ENCODE results near the gene ASXL2.
"Not testable (repeated sequence)": the region's sequence is repeated elsewhere in the genome, so short reads cannot be mapped to it uniquely, and the experiment has no call there.

The ASXL2 gene

GRCh38 chr2:25835906-25836305 is 42.4 kb downstream of the ASXL2 start:
- peaks cover 13% of the 10 kb centered on the region for H3K4me1 ChIP-seq
- no peaks in the 10 kb centered on the region for H3K9me3 ChIP-seq
- in situ Hi-C loops (cut with MboI; ENCODE audit: low sequenced_read_pairs), result no loop called here
- H3K27me3 ChIP-seq (ENCODE audit: low read depth), result no peaks in the 10 kb centered on the region
- peak; percentile 32 to 72 for DNase-seq (ENCODE audit: low spot score in 2 of 2)
- no peak overlapping the region for H3K4me3 ChIP-seq
- peaks cover 14% of the 10 kb centered on the region; the same call in 1 of the 2 replicates for H3K36me3 ChIP-seq (replicated peaks)

GRCh38 chr2:25833566-25833965 is 44.7 kb downstream of the ASXL2 start:
- Histone ChIP-seq H3K4me3 (no peak overlapping the region), H3K4me1 (peaks cover 13% of the 10 kb centered on the region), H3K27me3 (ENCODE audit: low read depth) (no peaks in the 10 kb centered on the region), H3K9me3 (no peaks in the 10 kb centered on the region), H3K36me3 (replicated peaks) (peaks cover 7% of the 10 kb centered on the region; the same call in 1 of the 2 replicates)
- in situ Hi-C loops (cut with MboI; ENCODE audit: low sequenced_read_pairs), result no loop called here
- DNase-seq (ENCODE audit: low spot score in 2 of 2), result no peak

- H3K36me3 ChIP-seq (replicated peaks), result peaks cover 4% of the 10 kb centered on the region; the same call in 1 of the 2 replicates
- no peaks in the 10 kb centered on the region for H3K9me3 ChIP-seq
- peaks cover 13% of the 10 kb centered on the region for H3K4me1 ChIP-seq
- no peak for DNase-seq (ENCODE audit: low spot score in 2 of 2)
- no peak overlapping the region for H3K4me3 ChIP-seq
- in situ Hi-C loops (cut with MboI; ENCODE audit: low sequenced_read_pairs), result no loop called here
- H3K27me3 ChIP-seq (ENCODE audit: low read depth), result no peaks in the 10 kb centered on the region
Measured at GRCh38 chr2:25832897-25833296, 45.4 kb downstream of the ASXL2 start.

- no peak for DNase-seq (ENCODE audit: low spot score in 2 of 2)
- in situ Hi-C loops (cut with MboI; ENCODE audit: low sequenced_read_pairs), result no loop called here
- no peaks in the 10 kb centered on the region for H3K27me3 ChIP-seq (ENCODE audit: low read depth)
- peaks cover 13% of the 10 kb centered on the region for H3K4me1 ChIP-seq
- H3K36me3 ChIP-seq (replicated peaks), result peaks cover 4% of the 10 kb centered on the region; the same call in 1 of the 2 replicates
- no peaks in the 10 kb centered on the region for H3K9me3 ChIP-seq
- H3K4me3 ChIP-seq, result no peak overlapping the region
Measured at GRCh38 chr2:25831746-25832449, 46.4 kb downstream of the ASXL2 start.

- Histone ChIP-seq H3K36me3 (replicated peaks) (peaks cover 4% of the 10 kb centered on the region; the same call in 1 of the 2 replicates), H3K9me3 (no peaks in the 10 kb centered on the region), H3K4me1 (peaks cover 17% of the 10 kb centered on the region), H3K4me3 (no peak overlapping the region), H3K27me3 (ENCODE audit: low read depth) (no peaks in the 10 kb centered on the region)
- no peak for DNase-seq (ENCODE audit: low spot score in 2 of 2)
- in situ Hi-C loops (cut with MboI; ENCODE audit: low sequenced_read_pairs), result no loop called here
Measured at GRCh38 chr2:25829828-25830227, 48.5 kb downstream of the ASXL2 start.

- no peaks in the 10 kb centered on the region for H3K27me3 ChIP-seq (ENCODE audit: low read depth)
- H3K9me3 ChIP-seq, result no peaks in the 10 kb centered on the region
- H3K4me1 ChIP-seq, result peaks cover 22% of the 10 kb centered on the region
- DNase-seq (ENCODE audit: low spot score in 2 of 2), result no peak
- in situ Hi-C loops (cut with MboI; ENCODE audit: low sequenced_read_pairs), result no loop called here
- peaks cover 4% of the 10 kb centered on the region; the same call in 1 of the 2 replicates for H3K36me3 ChIP-seq (replicated peaks)
- H3K4me3 ChIP-seq, result no peak overlapping the region
Measured at GRCh38 chr2:25829377-25829704, 48.9 kb downstream of the ASXL2 start.

GRCh38 chr2:25828532-25829376 is 49.5 kb downstream of the ASXL2 start:
- H3K27me3 ChIP-seq (ENCODE audit: low read depth); H3K36me3 ChIP-seq (replicated peaks); DNase-seq (ENCODE audit: low spot score in 2 of 2); H3K9me3 ChIP-seq; in situ Hi-C loops (cut with MboI; ENCODE audit: low sequenced_read_pairs); H3K4me3 ChIP-seq: not testable (repeated sequence)
- peaks cover 27% of the 10 kb centered on the region for H3K4me1 ChIP-seq

GRCh38 chr2:25825238-25825637 is 53.0 kb downstream of the ASXL2 start:
- H3K36me3 ChIP-seq (replicated peaks), result no peaks in the 10 kb centered on the region
- H3K4me1 ChIP-seq, result peaks cover 27% of the 10 kb centered on the region
- no peaks in the 10 kb centered on the region for H3K27me3 ChIP-seq (ENCODE audit: low read depth)
- in situ Hi-C loops (cut with MboI; ENCODE audit: low sequenced_read_pairs), result no loop called here
- no peaks in the 10 kb centered on the region for H3K9me3 ChIP-seq
- DNase-seq (ENCODE audit: low spot score in 2 of 2), result no peak
- no peak overlapping the region for H3K4me3 ChIP-seq

GRCh38 chr2:25824718-25825117 is 53.6 kb downstream of the ASXL2 start:
- no peak overlapping the region for H3K4me3 ChIP-seq
- H3K9me3 ChIP-seq, result no peaks in the 10 kb centered on the region
- H3K27me3 ChIP-seq (ENCODE audit: low read depth), result no peaks in the 10 kb centered on the region
- in situ Hi-C loops (cut with MboI; ENCODE audit: low sequenced_read_pairs), result no loop called here
- peak in 1 of 2 experiments; percentile 56 for DNase-seq (ENCODE audit: low spot score in 2 of 2)
- H3K4me1 ChIP-seq, result peaks cover 27% of the 10 kb centered on the region
- no peaks in the 10 kb centered on the region for H3K36me3 ChIP-seq (replicated peaks)

GRCh38 chr2:25824216-25824615 is 54.1 kb downstream of the ASXL2 start:
- Histone ChIP-seq H3K27me3 (ENCODE audit: low read depth) (no peaks in the 10 kb centered on the region), H3K36me3 (replicated peaks) (no peaks in the 10 kb centered on the region), H3K4me1 (peaks cover 27% of the 10 kb centered on the region), H3K4me3 (no peak overlapping the region), H3K9me3 (no peaks in the 10 kb centered on the region)
- in situ Hi-C loops (cut with MboI; ENCODE audit: low sequenced_read_pairs), result no loop called here
- DNase-seq (ENCODE audit: low spot score in 2 of 2), result no peak

- H3K36me3 ChIP-seq (replicated peaks), result no peaks in the 10 kb centered on the region
- H3K27me3 ChIP-seq (ENCODE audit: low read depth), result no peaks in the 10 kb centered on the region
- H3K4me3 ChIP-seq, result no peak overlapping the region
- in situ Hi-C loops (cut with MboI; ENCODE audit: low sequenced_read_pairs), result no loop called here
- peaks cover 27% of the 10 kb centered on the region for H3K4me1 ChIP-seq
- DNase-seq (ENCODE audit: low spot score in 2 of 2), result no peak
- H3K9me3 ChIP-seq, result no peaks in the 10 kb centered on the region
Measured at GRCh38 chr2:25822190-25823117, 55.8 kb downstream of the ASXL2 start.

GRCh38 chr2:25821225-25822056 is 56.8 kb downstream of the ASXL2 start:
- no peaks in the 10 kb centered on the region for H3K27me3 ChIP-seq (ENCODE audit: low read depth)
- H3K9me3 ChIP-seq, result no peaks in the 10 kb centered on the region
- in situ Hi-C loops (cut with MboI; ENCODE audit: low sequenced_read_pairs), result no loop called here
- no peaks in the 10 kb centered on the region for H3K36me3 ChIP-seq (replicated peaks)
- DNase-seq (ENCODE audit: low spot score in 2 of 2), result no peak
- H3K4me3 ChIP-seq, result no peak overlapping the region
- peaks cover 26% of the 10 kb centered on the region for H3K4me1 ChIP-seq

GRCh38 chr2:25819597-25820039 is 58.7 kb downstream of the ASXL2 start:
- Histone ChIP-seq H3K27me3 (ENCODE audit: low read depth) (no peaks in the 10 kb centered on the region), H3K4me1 (peaks cover 8% of the 10 kb centered on the region), H3K9me3 (no peaks in the 10 kb centered on the region), H3K36me3 (replicated peaks) (no peaks in the 10 kb centered on the region), H3K4me3 (no peak overlapping the region)
- no peak for DNase-seq (ENCODE audit: low spot score in 2 of 2)
- in situ Hi-C loops (cut with MboI; ENCODE audit: low sequenced_read_pairs), result no loop called here

All from HAP-1 (cell line).